Muscle layer of colon (tissue), 2 donors: ENCODE measurements around the gene NCKIPSD.

Experiments
- H3K27ac ChIP-seq: one replicate; pipeline ENCODE4 v1.7.0; 2013; ENCODE audit warnings: low read depth, mild to moderate bottlenecking, low read length, moderate library complexity
- H3K27me3 ChIP-seq, 2 donors: one replicate each; pipeline ENCODE4 v1.7.0; 2013; ENCODE audit warnings: low read length in 2 of 2, mild to moderate bottlenecking in 2 of 2; ENCODE audit not compliant: insufficient read depth in 2 of 2, control insufficient read depth in 1 of 2
- H3K36me3 ChIP-seq: one replicate; pipeline ENCODE4 v1.7.0; 2013; ENCODE audit warnings: mild to moderate bottlenecking, low read length; ENCODE audit not compliant: insufficient read depth
- H3K4me1 ChIP-seq: one replicate; pipeline ENCODE4 v1.7.0; 2013; ENCODE audit warnings: mild to moderate bottlenecking, low read length; ENCODE audit not compliant: insufficient read depth
- H3K4me3 ChIP-seq, 2 donors: one replicate each; pipeline ENCODE4 v1.7.0; 2013; ENCODE audit warnings: low read length in 2 of 2, low read depth in 1 of 2, mild to moderate bottlenecking in 1 of 2, moderate library complexity in 1 of 2
- H3K9ac ChIP-seq: one replicate; pipeline ENCODE4 v1.7.0; 2013; ENCODE audit warnings: low read length
- H3K9me3 ChIP-seq: one replicate; pipeline ENCODE4 v1.7.0; 2013; ENCODE audit warnings: mild to moderate bottlenecking, low read length
- donor health status: abdominal sarcoma.
- donor health status: Adenocarcinoma of cecum.

NCKIPSD gene

DNA sequence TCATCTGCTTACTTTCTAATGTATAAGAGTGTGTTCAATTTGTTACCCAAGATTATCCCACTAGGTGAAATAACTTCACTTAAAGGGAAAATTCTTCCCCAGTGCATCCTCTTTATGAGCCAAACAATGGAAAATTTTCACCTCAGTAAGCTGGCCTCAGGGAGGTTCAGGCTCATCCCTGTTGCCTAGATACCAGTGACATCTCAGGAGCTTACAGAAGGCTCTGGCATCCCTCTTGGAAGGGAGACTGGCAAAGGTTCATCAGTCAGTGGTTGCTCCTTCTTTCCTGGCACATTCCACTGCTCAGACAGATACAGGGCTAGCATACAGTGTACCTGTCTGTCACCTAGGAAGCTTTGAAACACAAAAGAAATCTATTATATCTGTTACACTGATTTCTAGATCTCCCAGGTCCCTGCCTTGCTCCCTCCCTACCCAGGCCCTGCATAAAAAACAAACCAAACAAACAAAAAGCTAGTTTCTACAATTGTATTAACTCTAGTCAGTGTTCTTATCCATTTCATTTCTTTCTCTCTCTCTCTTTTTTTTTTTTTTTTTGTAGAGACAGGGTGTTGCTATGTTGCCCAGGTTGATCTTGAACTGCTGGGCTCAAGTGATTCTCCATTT lies 29.6 kb upstream of the NCKIPSD start:
- H3K4me1 ChIP-seq: peaks cover 24% of the 10 kb centered on the region
- H3K27me3 ChIP-seq: no peaks in the 10 kb centered on the region
- H3K27ac ChIP-seq: no peak overlapping the region
- peak overlapping the region in 1 of 2 donors; percentile 3 for H3K4me3 ChIP-seq
- peaks cover 12% of the 10 kb centered on the region for H3K36me3 ChIP-seq
- no peaks in the 10 kb centered on the region for H3K9me3 ChIP-seq
- H3K9ac ChIP-seq: no peak overlapping the region

DNA sequence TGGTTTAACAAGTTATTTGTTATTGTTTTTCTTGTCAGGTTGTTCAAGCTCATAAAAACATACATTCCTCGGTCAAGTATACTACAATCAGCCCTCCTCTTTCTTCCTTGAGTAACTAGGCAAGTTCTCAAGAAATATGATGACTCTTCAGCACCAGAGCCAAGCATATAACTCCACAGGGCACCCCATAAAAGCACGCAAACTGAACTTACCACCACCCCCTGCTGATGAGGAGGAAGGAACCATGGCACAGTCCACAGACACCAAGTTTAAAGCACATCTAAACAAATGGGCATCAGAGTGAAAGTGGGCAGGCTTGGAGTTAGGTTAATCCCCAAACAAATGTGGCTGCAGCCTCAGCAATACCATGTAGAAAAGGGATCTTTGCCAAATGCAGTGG lies 26.0 kb upstream of the NCKIPSD start:
- H3K4me1 ChIP-seq: peaks cover 24% of the 10 kb centered on the region
- H3K9me3 ChIP-seq: no peaks in the 10 kb centered on the region
- no peak overlapping the region for H3K9ac ChIP-seq
- H3K27me3 ChIP-seq: no peaks in the 10 kb centered on the region
- H3K36me3 ChIP-seq: peaks cover 30% of the 10 kb centered on the region
- H3K4me3 ChIP-seq: no peak overlapping the region
- H3K27ac ChIP-seq: no peak overlapping the region

DNA sequence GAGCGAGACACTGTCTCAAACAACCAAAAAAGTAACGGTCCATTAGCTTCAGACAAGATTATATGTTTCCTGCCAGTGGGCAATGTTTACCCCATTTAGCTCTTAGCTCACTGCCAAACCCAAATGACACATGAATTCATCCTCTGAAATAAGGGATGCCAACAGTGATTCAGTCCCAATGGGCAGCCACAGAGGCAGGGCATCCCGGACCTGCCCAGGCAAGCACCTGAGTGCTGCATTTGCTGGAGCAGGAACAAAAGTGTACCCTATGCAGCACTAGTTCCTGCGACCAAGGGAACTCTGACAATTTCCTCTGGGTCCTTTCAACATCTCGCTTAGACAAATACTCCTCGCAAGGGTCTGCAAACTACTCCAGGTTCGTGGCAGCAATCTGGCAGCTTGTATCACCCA lies 23.3 kb upstream of the NCKIPSD start:
- Histone ChIP-seq H3K9ac (no peak overlapping the region), H3K4me3 (no peak overlapping the region), H3K36me3 (peaks cover 30% of the 10 kb centered on the region), H3K27ac (no peak overlapping the region), H3K4me1 (peaks cover 9% of the 10 kb centered on the region), H3K9me3 (no peaks in the 10 kb centered on the region), H3K27me3 (no peaks in the 10 kb centered on the region)

DNA sequence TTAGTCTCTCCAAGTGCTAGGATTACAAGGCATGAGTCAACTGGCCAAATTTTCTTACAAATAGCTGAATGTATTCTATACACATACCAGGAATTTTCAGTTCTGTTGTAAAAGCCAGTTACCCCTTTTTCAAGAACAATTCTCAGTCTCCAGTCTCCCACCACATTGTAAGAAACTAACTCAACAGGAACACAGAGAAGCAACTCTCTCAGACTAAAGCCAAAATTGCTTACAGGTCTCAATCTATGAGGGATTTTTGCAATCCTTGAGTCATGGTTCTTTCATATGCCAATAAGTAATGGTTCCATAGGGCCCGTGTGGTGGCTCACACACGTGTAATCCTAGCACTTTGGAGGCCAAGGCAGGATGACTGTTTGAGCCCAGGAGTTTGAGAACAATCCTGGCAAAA lies 22.8 kb upstream of the NCKIPSD start:
- no peaks in the 10 kb centered on the region for H3K9me3 ChIP-seq
- H3K9ac ChIP-seq: no peak overlapping the region
- H3K36me3 ChIP-seq: peaks cover 30% of the 10 kb centered on the region
- peaks cover 9% of the 10 kb centered on the region for H3K4me1 ChIP-seq
- H3K27me3 ChIP-seq: no peaks in the 10 kb centered on the region
- H3K27ac ChIP-seq: no peak overlapping the region
- no peak overlapping the region for H3K4me3 ChIP-seq

DNA sequence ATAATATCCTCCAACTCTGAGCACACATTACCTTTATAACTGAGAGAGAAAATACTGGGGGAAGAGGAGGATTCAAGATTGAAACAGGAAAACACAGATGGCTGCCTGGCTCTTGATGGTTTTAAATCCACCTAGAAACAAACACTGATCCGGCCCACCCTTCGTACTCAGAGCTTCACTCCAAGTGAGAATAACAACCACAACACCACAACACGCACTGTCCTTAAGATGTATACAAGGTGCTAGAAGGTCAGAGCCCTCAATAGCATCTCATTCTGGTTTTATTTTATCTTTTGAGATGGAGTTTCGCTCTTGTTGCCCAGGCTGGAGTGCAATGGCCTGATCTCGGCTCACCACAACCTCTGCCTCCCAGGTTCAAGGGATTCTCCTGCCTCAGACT lies 21.4 kb upstream of the NCKIPSD start:
- Histone ChIP-seq H3K36me3 (peaks cover 30% of the 10 kb centered on the region), H3K9ac (no peak overlapping the region), H3K27me3 (no peaks in the 10 kb centered on the region), H3K4me3 (no peak overlapping the region), H3K27ac (no peak overlapping the region), H3K9me3 (no peaks in the 10 kb centered on the region), H3K4me1 (peaks cover 4% of the 10 kb centered on the region)

DNA sequence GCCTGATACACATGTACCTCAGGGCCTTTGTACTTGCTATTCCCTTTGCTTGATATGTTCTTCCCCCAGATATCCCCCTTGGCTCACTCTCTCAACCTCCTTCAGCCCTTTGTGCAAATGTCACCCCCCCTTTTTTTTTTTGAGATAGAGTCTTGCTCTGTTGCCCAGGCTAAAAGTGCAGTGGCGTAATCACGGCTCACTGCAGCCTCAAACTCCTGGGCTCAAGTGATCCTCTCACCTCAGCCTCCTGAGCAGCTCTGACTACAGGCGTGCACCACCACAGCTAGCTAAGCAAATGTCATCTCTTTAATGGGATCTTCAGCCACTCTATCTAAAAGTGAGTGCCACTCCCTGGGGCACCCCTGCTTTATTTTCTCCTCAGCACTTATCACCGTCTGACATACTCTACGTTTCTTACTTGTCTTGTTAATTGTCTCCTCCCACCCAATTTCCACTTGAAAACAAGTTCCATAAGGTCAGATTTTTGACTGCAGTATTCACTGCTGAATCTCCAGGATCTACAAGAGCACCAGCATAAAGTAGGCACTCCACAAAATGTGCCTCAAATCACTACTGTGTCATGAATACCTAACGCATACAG lies 16.7 kb upstream of the NCKIPSD start:
- Histone ChIP-seq H3K9ac (no peak overlapping the region), H3K4me1 (peaks cover 4% of the 10 kb centered on the region), H3K27ac (no peak overlapping the region), H3K4me3 (no peak overlapping the region), H3K36me3 (peaks cover 10% of the 10 kb centered on the region), H3K27me3 (no peaks in the 10 kb centered on the region), H3K9me3 (no peaks in the 10 kb centered on the region)

DNA sequence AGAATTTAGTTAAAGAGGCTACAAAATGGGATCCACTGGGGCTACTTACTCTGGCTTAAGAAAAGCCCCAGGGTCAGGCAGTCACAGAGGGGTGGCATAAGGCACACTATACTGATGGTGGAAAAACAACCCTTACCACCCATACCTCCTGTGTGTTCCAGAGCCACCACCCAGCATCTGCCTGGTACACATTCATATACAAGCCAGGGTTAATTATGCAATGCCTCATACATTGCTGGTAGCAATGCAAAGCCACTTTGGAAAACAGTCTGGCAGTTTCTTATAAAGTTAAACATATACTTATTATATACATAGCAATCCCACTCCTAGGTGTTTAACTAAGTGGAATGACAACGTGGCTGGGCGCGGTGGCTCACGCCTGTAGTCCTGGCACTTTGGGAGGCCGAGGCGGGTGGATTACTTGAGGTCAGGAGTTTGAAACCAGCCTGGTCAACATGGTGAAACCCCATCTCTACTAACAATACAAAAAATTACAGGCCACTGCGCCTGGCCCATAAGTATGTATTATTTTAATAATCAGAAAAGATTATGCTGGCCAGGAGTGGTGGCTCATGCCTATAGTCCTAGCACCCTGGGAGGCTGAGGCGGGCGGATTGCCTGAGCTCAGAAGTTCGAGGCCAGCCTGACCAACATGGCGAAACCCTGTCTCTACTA lies 15.2 kb upstream of the NCKIPSD start:
- H3K9me3 ChIP-seq: no peaks in the 10 kb centered on the region
- peaks cover 4% of the 10 kb centered on the region for H3K4me1 ChIP-seq
- no peaks in the 10 kb centered on the region for H3K27me3 ChIP-seq
- H3K27ac ChIP-seq: no peak overlapping the region
- no peak overlapping the region for H3K4me3 ChIP-seq
- no peak overlapping the region for H3K9ac ChIP-seq
- peaks cover 6% of the 10 kb centered on the region for H3K36me3 ChIP-seq

DNA sequence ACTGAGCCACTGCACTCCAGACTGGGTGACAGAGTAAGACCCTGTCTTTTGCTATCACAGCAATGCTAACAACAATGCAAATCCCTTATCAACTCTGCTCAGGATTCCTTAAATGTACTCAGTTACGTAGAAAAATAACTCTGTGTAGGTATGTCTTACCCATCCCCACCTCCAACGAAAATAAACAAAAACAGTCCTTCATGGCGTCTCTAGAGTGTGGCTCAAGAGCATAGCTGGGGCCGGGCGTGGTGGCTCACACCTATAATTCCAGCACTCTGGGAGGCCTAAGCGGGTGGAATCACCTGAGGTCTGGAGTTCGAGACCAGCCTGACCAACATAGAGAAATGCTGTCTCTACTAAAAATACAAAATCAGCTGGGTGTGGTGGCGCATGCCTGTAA lies 13.2 kb upstream of the NCKIPSD start:
- peaks cover 14% of the 10 kb centered on the region for H3K4me1 ChIP-seq
- no peak overlapping the region for H3K27ac ChIP-seq
- no peaks in the 10 kb centered on the region for H3K27me3 ChIP-seq
- H3K9me3 ChIP-seq: no peaks in the 10 kb centered on the region
- peaks cover 10% of the 10 kb centered on the region for H3K36me3 ChIP-seq
- no peak overlapping the region for H3K9ac ChIP-seq
- H3K4me3 ChIP-seq: no peak overlapping the region

DNA sequence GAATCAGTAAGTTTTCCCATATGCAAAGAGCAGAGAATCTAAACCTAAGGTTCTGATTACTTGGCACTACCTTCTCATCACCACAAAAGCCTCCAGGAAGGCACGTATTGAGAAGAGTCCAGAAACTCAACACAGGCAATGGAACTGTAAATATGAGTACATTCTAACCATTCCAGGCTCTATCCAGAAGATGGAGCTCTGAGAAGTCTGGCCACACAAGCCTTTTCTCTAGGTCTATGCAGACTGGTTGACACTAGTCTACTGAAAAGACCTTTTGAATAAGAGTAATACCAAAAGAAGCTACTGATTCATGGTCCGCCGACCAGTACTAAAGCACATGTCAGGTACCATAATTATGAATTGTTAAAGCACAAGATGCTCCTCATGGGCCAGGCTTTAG lies 12.2 kb upstream of the NCKIPSD start:
- Histone ChIP-seq H3K9me3 (no peaks in the 10 kb centered on the region), H3K9ac (no peak overlapping the region), H3K4me3 (no peak overlapping the region), H3K27me3 (no peaks in the 10 kb centered on the region), H3K36me3 (peaks cover 15% of the 10 kb centered on the region), H3K4me1 (peaks cover 14% of the 10 kb centered on the region), H3K27ac (no peak overlapping the region)

DNA sequence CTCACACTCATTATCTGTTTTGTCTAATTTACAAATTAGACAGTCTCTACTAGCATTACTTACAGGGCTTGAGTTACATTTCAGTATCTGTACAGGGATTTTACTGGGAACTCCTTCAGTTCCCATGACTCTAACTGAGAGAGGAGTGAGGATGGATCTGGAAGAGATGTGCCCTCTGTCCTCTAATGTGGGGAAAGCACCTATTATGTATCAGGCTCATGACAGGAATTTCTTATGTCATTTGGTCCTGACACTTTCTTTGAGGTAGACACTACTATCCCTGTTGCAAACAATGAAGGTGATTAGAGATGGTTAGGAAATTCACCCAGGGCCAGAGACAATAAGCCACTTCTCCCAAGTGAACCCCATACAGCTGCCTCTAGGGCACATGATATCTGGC lies 10.9 kb upstream of the NCKIPSD start:
- H3K9me3 ChIP-seq: no peaks in the 10 kb centered on the region
- peaks cover 14% of the 10 kb centered on the region for H3K4me1 ChIP-seq
- H3K27me3 ChIP-seq: no peaks in the 10 kb centered on the region
- H3K36me3 ChIP-seq: peaks cover 28% of the 10 kb centered on the region
- H3K27ac ChIP-seq: no peak overlapping the region
- H3K4me3 ChIP-seq: no peak overlapping the region
- no peak overlapping the region for H3K9ac ChIP-seq

DNA sequence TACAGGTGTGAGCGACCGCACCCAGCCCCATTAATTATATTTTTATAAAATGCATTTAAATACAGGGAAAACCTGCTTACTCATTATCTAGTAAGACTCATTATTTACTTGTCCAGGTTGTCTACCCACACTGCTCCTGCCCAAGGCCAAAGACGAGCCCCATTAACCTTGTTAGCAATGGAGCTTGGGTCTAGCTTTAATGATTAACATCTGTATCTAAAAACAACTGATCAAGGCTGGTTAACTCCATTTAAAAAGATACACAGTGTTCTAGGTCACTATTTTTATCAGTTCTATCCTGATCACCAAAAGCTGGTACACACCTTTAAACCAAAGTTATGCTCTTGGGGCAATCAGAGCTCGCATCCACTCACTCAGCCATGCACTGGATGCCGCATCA lies 10.4 kb upstream of the NCKIPSD start:
- H3K27me3 ChIP-seq: no peaks in the 10 kb centered on the region
- H3K4me1 ChIP-seq: peaks cover 14% of the 10 kb centered on the region
- H3K9ac ChIP-seq: no peak overlapping the region
- no peak overlapping the region for H3K4me3 ChIP-seq
- H3K36me3 ChIP-seq: peaks cover 31% of the 10 kb centered on the region
- H3K9me3 ChIP-seq: no peaks in the 10 kb centered on the region
- H3K27ac ChIP-seq: no peak overlapping the region

DNA sequence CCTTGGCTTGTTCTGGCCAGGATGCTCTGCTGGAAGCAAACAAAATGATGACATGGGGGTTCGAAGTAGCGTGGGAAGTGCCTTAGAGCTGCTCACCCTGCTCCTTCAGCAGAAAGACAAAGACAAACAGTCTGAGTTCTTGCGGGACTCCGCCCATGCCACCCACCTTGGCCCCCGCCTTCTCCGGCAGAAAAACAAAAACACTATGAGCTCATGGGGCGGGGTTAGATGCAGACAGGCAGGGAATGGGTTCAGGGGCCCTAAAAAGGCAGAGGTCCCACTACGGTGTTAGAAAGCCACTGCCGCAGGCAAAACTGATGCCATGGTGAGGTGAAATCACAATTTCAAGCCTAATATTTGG lies 9.7 kb upstream of the NCKIPSD start:
- no peak overlapping the region for H3K9ac ChIP-seq
- H3K27ac ChIP-seq: peak overlapping the region; percentile 5
- H3K27me3 ChIP-seq: no peaks in the 10 kb centered on the region
- H3K36me3 ChIP-seq: peaks cover 37% of the 10 kb centered on the region
- H3K9me3 ChIP-seq: no peaks in the 10 kb centered on the region
- H3K4me3 ChIP-seq: peak overlapping the region in 1 of 2 donors; percentile 42
- H3K4me1 ChIP-seq: peaks cover 14% of the 10 kb centered on the region
